ENCODE results near the gene ATP2C1.

ATP2C1 gene

DNA sequence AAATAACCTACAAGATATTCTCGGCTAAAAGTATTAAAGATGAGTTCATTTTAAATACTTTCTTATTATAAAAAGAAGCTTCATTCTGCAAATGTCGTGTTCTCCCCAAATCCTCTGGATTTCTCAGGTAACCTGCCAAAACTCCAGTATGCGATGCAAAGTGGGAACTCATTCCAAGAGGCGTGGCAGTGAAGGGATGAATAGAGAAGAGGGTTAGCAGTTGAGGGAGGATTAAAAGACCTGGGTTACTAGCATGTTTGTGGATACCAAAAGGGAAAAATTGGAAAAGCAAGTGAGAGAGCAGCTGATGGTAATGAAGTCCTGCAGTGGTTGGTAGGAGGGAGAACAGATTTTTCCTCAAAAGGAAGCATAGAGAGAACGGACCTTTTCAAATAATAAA is 61.6 kb downstream of the ATP2C1 start:
- no peak overlapping the region for H3K4me3 ChIP-seq (ENCODE audit: low read depth, low read length)
- no peak for DNase-seq (ENCODE audit: low read depth)
- TF ChIP-seq, protein P1, sequence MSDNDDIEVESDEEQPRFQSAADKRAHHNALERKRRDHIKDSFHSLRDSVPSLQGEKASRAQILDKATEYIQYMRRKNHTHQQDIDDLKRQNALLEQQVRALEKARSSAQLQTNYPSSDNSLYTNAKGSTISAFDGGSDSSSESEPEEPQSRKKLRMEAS (IDR thresholded peaks at IDR 0.05; ENCODE audit: low read depth, low read length), result no peak
- TF ChIP-seq MYC (IDR thresholded peaks at IDR 0.05; ENCODE audit: low read depth, low read length) (no peak), POLR2A (IDR thresholded peaks at IDR 0.05; ENCODE audit: extremely low read depth, insufficient read length) (no peak)
- TF ChIP-seq, protein P2, sequence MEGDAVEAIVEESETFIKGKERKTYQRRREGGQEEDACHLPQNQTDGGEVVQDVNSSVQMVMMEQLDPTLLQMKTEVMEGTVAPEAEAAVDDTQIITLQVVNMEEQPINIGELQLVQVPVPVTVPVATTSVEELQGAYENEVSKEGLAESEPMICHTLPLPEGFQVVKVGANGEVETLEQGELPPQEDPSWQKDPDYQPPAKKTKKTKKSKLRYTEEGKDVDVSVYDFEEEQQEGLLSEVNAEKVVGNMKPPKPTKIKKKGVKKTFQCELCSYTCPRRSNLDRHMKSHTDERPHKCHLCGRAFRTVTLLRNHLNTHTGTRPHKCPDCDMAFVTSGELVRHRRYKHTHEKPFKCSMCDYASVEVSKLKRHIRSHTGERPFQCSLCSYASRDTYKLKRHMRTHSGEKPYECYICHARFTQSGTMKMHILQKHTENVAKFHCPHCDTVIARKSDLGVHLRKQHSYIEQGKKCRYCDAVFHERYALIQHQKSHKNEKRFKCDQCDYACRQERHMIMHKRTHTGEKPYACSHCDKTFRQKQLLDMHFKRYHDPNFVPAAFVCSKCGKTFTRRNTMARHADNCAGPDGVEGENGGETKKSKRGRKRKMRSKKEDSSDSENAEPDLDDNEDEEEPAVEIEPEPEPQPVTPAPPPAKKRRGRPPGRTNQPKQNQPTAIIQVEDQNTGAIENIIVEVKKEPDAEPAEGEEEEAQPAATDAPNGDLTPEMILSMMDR (IDR thresholded peaks at IDR 0.05; ENCODE audit: low read depth, low read length), result no peak

DNA sequence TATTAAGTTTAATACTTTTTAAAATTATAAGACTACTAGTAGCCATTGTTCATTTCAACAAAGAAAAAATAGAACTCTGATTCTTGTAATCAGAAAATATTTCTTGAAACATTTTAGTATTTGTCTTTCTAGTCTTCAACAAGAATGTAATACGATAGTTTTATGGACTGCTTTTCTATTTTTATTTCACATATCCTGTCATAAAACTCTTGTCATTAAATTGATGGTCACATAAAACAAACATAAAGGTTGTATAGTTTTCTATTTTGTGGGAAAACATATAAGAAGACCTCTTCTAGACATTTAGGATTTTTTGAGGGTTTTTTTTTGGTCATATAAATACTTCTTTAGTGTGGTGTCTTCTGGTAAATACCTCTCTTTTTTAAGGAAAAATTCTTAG is 62.4 kb downstream of the ATP2C1 start:
- no peak overlapping the region for H3K4me3 ChIP-seq (ENCODE audit: low read depth, low read length)
- TF ChIP-seq, protein P1 (IDR thresholded peaks at IDR 0.05; ENCODE audit: low read depth, low read length), result no peak
- TF ChIP-seq POLR2A (IDR thresholded peaks at IDR 0.05; ENCODE audit: extremely low read depth, insufficient read length), result no peak
- TF ChIP-seq, protein P2 (IDR thresholded peaks at IDR 0.05; ENCODE audit: low read depth, low read length), result no peak
- TF ChIP-seq MYC (IDR thresholded peaks at IDR 0.05; ENCODE audit: low read depth, low read length), result no peak
- no peak for DNase-seq (ENCODE audit: low read depth)

DNA sequence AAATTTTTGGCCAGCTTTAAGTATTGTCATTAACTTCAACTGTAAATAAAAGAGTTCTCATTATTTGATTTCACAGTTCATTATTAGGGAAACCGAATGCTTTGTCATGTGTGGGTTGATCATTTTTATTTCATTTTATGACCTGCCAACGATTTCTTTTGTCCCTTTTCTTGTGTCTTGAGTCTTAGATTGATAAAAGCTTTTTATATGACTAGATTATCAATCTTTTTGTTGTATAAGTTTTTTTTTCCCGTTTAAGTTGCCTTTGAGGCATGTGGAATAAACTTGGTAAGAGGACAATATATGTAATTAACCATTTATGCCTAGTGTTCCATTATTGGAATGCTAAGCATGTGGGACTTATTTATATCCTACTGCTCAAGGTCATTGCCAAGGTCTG is 62.8 kb downstream of the ATP2C1 start:
- no peak overlapping the region for H3K4me3 ChIP-seq (ENCODE audit: low read depth, low read length)
- TF ChIP-seq MYC (IDR thresholded peaks at IDR 0.05; ENCODE audit: low read depth, low read length) (no peak), POLR2A (IDR thresholded peaks at IDR 0.05; ENCODE audit: extremely low read depth, insufficient read length) (no peak)
- TF ChIP-seq, protein P2 (IDR thresholded peaks at IDR 0.05; ENCODE audit: low read depth, low read length), result no peak
- TF ChIP-seq, protein P1 (IDR thresholded peaks at IDR 0.05; ENCODE audit: low read depth, low read length), result no peak
- no peak for DNase-seq (ENCODE audit: low read depth)

DNA sequence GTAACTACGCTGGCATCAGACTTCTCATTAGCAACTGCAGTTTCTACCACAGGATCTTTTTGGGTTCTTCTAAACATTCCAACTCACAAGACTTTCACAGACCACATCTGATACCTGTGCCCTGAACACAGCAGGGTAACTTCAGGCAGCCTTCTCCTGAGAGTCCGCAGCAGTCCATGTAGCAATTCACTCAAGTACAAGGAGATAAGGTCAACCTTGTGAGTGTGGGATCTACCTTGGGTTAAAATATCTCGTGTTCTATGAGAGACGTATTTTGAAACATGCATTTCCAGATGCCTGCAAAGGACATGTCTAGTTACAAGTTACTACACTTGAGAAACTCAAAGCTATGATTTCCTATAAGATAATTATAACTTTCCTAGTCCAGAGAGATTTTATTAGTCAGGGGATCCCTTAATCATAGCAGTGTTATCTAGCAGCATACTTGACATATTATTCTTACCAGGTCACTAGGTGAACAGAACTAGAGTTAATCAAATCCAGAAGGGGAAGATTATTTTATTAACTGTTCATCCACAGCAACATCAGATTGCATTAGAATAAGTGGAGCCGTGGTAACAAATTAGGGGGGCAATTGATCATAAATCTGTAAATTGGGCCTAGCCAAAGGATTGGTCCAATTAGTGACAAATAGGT is 66.4 kb downstream of the ATP2C1 start:
- TF ChIP-seq, protein P1 (IDR thresholded peaks at IDR 0.05; ENCODE audit: low read depth, low read length), result no peak
- TF ChIP-seq, protein P2 (IDR thresholded peaks at IDR 0.05; ENCODE audit: low read depth, low read length), result no peak
- TF ChIP-seq MYC (IDR thresholded peaks at IDR 0.05; ENCODE audit: low read depth, low read length) (no peak), POLR2A (IDR thresholded peaks at IDR 0.05; ENCODE audit: extremely low read depth, insufficient read length) (no peak)
- DNase-seq (ENCODE audit: low read depth), result no peak
- H3K4me3 ChIP-seq (ENCODE audit: low read depth, low read length), result no peak overlapping the region

DNA sequence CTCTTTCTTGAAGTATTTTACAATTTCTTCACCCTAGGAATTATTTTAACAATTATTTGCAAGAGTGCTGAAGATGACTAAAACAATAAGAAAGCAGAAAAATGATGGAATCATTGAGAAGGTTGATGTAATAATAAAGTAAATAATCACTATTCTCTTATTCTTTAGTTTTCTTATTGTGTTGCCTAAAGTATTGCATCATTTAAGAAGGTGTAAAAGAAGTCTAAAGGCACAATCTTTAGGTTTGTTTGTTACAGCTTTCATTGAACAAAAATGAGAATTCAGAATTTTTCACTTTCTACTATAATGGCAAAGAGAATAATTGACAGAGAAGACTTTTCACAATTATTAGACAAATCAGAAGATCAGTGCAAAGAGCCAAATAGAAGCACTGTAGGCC is 67.6 kb downstream of the ATP2C1 start:
- no peak for DNase-seq (ENCODE audit: low read depth)
- H3K4me3 ChIP-seq (ENCODE audit: low read depth, low read length), result no peak overlapping the region
- TF ChIP-seq, protein P2 (IDR thresholded peaks at IDR 0.05; ENCODE audit: low read depth, low read length), result no peak
- TF ChIP-seq POLR2A (IDR thresholded peaks at IDR 0.05; ENCODE audit: extremely low read depth, insufficient read length), result no peak
- TF ChIP-seq, protein P1 (IDR thresholded peaks at IDR 0.05; ENCODE audit: low read depth, low read length), result no peak
- TF ChIP-seq MYC (IDR thresholded peaks at IDR 0.05; ENCODE audit: low read depth, low read length), result no peak

Measured in NB4 (cell line).